HK-2 (cell line): ENCODE measurements around the gene ATPAF2.
A peak's percentile ranks its signal among the peaks of the same experiment; 100 is the strongest.

Experiments used
- DNase-seq: peaks from one replicate; pipeline ENCODE4 v3.0.0-alpha.2; 2018; ENCODE audit not compliant: unreplicated experiment

ATPAF2 gene

GRCh38 chr17:17985555-17985954 is 53.4 kb downstream of the ATPAF2 start:
- DNase-seq = no peak

DNA sequence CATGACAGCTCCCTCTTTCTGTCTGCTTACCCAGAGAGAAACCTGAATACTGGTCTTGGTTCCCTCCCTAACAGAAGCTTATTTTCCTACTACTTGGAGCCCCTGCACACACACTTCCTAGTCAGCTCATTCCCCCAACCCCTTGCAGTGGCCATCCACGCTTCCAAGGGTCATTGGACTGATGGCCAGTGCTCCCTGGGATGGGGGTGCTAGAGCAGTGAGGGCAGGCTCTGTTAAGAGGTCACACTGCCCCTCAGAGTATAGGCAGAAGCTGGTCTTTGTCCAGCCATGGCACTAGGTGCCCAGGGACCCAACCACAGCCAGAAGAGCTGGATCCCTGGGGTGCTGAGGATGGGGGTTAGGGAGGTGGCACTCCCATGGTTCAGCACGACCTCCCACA is 53.8 kb downstream of the ATPAF2 start:
- no peak for DNase-seq

DNA sequence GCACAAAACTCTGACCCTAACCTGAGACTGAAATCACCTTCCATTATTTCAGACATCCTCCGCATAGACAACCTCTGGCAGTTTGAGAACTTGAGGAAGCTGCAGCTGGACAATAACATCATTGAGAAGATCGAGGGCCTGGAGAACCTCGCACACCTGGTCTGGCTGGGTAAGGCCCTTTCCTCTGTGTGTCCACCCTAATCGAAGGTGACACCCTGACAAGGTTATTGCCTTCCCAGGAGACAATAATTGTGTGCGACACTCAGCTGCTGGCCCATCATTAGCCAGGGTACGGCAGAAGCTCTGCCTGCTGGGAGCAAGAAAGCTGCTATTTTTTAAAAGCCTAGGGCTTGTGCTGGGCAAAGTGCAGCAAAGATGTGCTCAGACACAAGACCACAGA is 55.2 kb downstream of the ATPAF2 start:
- DNase-seq = no peak

GRCh38 chr17:17983376-17983775 is 55.6 kb downstream of the ATPAF2 start:
- no peak for DNase-seq

- no peak for DNase-seq
Measured at GRCh38 chr17:17982801-17983200, 56.2 kb downstream of the ATPAF2 start.

- DNase-seq = no peak
Measured at GRCh38 chr17:17981330-17981729, 57.6 kb downstream of the ATPAF2 start.

- no peak for DNase-seq
Measured at GRCh38 chr17:17979778-17980177, 59.2 kb downstream of the ATPAF2 start.

GRCh38 chr17:17978481-17979424 is 60.2 kb downstream of the ATPAF2 start:
- DNase-seq = no peak

- no peak for DNase-seq
Measured at GRCh38 chr17:17976931-17977570, 61.9 kb downstream of the ATPAF2 start.

DNA sequence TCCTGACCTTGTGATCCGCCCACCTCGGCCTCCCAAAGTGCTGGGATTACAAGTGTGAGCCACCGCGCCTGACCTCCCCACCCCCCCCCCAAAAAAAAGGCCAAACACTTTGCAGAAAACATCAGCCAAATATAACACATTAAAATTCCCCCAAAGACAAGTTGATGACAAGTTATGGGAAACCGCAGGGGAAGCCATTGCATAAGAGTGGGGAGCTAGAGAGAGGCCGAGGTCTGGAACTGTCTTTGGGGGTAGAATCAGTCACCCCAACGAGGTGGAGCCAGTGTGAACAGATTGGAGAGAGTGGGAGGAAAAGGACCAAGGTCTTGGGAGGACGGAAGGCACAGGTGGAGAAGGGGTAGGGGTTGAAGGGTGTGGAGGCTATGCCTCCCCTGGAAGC is 63.5 kb downstream of the ATPAF2 start:
- DNase-seq = no peak

DNA sequence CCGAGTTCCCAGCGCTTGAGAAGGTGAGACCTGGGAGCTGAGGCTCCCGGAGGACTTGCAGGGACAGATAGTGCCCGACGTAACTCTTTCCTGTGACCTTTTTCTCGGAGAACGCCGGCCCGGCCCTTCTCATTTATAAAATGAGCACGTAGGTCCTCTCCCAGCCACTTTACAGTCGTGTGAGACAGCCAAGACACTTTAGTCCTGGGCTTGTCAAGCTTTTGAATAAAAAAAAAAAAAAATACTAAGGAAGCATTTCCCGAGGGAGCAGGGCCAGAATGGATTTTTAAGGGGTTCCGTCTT is 66.1 kb downstream of the ATPAF2 start:
- DNase-seq = no peak

GRCh38 chr17:17972126-17972951 is 66.6 kb downstream of the ATPAF2 start, which contains the start of the genes DRC3 and TOM1L2:
DRC3 (plus strand) TSS chr17:17972862; CDS start chr17:17977599, 4,737 bp downstream.
TOM1L2 (minus strand) TSS chr17:17972400; CDS start chr17:17972313, 87 bp downstream.
- DNase-seq = peak; percentile 100

DNA sequence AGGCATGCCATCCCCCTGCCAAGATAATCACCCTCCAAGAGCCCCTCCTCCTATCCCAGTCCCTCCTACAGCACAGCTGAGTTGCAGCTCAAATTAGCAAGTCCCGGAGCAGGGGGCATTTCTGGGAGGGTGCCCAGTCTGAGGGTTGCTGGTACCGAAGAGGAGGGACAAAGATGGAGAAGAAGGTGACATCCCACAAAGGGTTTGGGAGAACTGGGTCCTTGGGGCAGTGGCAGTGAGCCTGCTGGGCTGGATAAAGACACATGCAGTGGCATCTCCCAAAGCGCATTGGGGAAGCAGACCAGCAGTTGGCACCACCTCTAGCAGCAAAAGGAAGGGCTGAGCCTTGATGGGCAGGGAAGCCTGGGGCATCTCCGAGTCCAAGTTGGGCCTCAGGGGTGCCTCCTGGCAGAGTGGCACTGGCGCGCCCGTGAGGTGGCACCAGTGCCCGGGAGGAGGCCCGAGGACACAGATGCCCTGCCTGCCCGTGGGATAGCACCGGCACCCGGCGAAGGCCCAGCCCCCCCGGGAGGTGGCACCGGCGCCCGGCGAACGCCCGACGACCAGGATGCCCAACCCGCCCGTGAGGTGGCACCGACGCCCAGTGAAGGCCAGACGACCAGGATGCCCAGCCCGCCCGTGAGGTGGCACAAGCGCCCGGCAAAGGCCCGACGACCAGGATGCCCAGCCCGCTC is 67.4 kb downstream of the ATPAF2 start:
- DNase-seq = no peak

GRCh38 chr17:17970699-17971430 is 68.1 kb downstream of the ATPAF2 start:
- DNase-seq = no peak
